Measurements from ENCODE around the gene SOCS3.
A peak's percentile ranks its signal among the peaks of the same experiment; 100 is the strongest.

The SOCS3 gene

GRCh38 chr17:78390241-78391050 is 30.6 kb upstream of the SOCS3 start:
- peak; percentile 98 for DNase-seq

DNA sequence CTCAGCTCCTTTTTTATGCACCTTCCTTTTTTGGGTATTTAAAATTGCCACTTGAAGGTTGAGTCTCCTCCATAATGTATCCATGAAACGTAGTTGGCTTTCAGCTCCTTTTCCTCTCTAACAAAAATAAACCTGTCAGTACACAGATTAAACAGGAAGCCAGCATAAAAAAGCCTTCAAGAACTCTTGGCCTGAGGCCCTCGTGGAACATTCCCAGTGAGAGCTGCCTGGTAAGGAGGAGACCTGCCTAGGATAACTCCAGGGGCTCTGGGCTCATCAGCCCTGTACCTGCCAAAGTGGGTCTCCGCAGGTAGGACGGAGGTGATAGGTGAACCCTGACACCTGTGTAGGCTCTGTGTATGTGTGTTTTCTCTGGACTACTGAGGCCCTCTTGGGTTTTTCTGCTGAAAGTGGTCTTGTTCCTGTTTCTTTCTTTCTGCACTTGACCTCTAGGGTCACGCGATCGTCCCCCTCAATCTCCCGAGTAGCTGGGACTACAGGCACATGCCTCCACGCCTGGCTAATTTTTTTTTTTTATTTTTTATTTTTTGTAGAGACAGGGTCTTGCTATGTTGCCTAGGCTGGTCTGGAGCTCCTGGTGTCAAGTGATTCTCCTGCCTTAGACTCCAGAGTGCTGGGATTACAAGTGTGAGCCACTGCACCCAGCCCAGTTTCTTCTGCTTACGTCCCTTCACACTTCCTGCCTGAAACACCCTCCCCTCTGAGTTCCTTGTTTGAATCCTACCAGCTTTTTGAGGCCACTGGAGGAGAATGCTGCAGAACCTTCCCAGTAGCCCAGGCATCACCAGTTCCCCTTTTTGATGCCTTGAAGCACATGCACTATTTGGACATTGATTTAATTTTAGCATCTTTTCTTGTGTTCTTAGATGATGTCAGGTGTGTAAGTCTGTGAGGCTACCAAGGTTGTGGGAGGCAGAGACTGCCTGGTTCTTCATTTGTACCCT is 28.4 kb upstream of the SOCS3 start:
- no peak for DNase-seq

DNA sequence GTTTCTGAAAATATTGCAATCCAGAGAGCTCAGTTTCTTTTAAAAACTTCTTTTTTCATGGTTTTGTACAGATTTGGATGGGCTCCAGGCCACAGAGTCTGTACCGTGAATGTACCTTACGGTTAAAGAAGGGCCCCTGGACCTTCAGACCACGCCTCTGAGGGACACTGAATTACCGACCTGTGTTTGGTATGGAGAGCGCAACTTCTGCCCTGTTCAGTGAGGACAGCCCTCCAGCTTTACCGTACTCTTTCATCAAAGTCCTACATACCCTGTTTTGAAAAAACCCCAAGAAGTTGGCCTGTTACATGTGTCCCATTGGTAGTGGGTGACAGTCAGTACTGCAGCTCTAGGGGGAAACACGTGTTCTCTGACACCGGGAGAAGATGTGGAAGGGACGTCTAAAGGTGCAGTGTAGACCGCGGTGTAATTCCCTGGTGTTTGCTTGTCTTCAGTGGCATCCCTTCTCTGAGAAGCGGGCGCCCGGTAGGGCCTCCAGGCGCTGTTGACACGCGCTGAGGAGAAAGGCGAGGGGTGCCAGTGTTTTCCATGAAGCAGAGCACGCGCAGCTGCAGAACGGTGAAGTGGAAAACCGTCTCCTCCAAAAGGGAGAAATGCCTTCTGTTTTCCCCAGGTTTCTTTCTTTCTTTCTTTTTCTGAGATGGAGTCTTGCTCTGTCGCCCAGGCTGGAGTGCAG is 24.8 kb upstream of the SOCS3 start:
- no peak for DNase-seq

- DNase-seq, result peak; percentile 97
These were observed 24.0 kb upstream of the SOCS3 start for GRCh38 chr17:78383725-78384471.

DNA sequence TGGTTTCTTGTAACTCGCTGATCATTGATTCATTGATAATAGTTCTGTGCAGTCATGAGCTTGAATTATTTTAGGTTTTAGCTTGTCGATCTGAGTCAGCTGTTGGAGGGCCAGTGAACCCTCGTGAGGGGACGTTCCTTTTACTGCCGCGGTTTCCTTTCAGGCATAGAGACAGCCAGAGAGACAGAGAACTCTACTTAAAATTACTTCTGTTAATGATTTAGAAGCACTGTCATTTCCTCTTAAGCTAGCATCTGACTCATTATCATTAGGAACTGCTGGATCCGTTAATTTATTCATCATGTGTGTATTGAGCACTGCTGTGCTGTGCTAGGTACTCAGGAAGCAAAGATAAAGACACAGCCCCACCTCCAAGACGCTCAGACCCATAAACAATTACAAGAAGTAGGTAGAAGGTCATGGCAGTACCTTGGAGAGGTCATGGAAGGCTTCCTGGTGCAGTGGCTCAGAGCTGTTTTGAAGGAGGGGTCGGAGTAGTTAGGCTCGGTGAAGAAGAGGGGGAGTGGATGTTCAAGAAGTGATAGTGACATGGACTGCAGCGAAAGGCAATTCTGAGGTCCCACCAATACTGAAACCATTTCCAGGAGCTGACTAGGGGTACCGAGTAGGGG is 21.8 kb upstream of the SOCS3 start:
- DNase-seq, result peak; percentile 79

DNA sequence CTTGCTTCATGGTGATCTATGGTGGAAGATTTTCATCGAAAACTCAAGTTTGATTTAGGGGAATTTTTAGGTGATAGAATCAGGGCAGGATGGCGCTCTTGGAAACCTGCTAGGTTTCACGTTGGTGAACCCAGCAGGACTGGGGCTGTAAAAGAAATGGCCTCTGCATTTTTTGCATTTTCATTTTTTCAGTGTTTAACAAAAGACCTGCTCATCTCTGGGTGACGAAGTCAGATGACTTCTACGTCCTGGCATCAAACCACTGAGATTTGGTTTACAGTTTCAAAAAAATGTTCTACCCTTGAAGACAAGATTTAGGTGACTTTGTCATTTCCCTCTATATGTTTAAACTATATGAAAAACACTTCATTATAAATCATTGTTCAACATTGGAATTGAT is 20.5 kb upstream of the SOCS3 start:
- no peak for DNase-seq

DNA sequence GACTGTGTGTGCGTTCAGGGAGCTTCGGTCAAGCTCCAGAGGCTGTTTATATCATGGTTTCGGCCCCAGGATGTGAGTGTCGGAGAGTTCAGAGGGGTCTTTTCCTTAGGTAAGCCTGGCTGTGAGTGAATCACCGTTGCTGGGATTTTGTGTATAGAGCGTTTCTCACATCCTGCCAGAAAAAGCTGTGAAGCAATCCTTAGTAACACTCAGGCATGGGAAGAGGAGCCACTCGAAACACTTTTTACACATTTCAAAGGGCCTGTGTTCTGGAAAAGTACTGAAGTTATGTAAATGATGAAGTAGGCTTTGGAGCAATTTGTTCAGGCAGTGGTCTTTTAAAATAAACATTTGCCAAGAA is 19.2 kb upstream of the SOCS3 start:
- DNase-seq, result peak; percentile 81

DNA sequence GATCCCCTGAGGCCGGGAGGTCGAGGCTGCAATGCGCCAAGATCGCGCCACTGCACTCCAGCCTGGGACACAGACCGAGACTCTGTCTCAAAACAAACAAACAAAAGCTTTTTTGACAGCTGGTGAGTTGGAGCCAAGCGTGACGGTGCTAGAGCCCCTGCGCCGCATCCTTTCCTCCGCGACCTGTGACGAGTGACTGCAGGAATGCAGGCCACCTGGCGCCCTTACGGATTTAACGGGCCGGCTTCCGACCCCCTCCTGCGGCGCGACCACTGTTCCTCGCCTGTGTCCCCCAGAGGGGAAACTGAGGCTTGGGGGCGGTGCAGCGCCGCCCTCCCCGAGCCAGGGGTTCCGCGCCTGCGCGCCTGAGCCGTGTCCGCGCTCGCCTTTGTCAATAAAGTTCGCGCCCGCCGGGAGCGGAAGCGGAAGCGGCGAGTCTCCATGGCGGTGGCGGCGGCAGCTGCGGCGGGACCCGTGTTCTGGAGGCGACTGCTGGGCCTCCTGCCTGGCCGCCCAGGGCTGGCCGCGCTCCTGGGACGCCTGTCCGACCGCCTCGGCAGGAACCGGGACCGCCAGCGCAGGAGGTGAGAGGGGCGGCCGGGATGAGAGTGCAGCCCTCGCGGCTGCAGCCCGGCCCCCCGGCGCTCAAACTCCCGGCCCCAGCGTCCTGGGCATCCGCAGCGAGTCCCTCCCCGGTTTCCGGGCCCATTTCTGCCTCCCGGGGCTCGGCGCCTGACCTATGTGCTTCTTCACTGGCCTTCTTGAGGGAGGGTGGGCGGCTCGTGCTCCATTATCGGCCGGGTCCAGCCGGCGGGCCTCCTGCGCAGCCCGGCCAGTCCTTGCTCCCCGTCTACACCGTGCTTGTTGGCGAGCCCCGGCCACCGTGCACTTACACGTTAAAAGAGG is 18.6 kb upstream of the SOCS3 start, which contains the start of gene PGS1:
Gene PGS1, plus strand, starts transcription at position 425 of the 906 bp plus-strand sequence. Its CDS starts 17 bp downstream, at position 442.
- DNase-seq, result peak; percentile 81

DNA sequence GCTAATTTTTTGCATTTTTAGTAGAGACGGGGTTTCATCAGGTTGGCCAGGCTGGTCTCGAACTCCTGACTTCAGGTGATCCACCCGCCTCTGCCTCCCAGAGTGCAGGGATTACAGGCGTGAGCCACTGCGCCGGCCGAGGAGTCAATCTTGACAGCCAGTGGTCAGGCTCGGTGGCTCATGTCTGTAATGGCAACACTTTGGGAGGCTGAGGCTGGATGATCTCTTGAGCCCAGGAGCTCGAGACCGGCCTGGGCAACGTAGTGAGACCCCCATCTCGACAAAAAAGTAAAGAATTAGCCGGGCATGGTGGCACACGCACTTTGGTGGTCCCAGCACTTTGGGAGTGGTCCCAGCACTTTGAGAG is 18.0 kb upstream of the SOCS3 start:
- DNase-seq, result no peak

DNA sequence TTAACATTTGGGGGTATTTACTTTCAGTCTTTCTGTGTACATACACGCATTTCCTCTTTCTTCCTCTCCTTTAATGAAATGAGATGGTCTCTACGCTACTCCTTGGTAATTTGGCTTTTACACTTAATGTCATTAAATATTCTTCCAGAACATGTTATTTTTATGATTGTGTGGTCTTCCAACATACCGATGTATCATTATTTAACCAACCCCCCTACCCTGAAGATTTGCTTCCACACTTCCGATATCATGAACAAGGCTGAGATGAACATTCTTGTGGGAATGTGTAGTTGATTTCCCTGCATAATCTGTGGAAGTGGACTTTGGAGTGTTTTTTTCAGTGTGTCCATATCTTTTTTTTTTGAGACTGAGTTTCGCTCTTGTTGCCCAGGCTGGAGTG is 16.3 kb upstream of the SOCS3 start:
- peak; percentile 75 for DNase-seq

GRCh38 chr17:78375401-78376151 is 15.7 kb upstream of the SOCS3 start:
- DNase-seq, result peak; percentile 96

GRCh38 chr17:78374631-78375274 is 14.9 kb upstream of the SOCS3 start:
- DNase-seq, result peak; percentile 95

DNA sequence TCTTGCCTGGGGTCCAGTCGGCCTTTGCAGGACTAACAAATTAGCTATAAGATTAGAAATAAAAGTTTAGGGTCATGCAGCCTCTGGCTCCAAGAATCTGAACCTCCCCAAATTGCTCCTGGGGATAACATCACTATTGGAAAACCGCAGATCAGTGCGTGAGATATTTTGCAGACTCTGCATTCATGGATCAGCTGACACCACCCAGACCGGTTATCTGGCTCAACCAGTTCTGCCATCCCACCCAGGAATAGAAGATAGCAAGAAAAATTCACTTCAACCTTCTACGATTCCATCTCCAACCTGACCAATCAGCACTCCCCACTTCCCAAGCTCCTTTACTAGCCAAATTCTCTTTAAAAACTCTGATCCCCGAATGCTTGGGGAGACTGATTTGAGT is 14.3 kb upstream of the SOCS3 start:
- DNase-seq, result no peak

GRCh38 chr17:78372841-78373240 is 13.0 kb upstream of the SOCS3 start:
- DNase-seq, result no peak

DNA sequence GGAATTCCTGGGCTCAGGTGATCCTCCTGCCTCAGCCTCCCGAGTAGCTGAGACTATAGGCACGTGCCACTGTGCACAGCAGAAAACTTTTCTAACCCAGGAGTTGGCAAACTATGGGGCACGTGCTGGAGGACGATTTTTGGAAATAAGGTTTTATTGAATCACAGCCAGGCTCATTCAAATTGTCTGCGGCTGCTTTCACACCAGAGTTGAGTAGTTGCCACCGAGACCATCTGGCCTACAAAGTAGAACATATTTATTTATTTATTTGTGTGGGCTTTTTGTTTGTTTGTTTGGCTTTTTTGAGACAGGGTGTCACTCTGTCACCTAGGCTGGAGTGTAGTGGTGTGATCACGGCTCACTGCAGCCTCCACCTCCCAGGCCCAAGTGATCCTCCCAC is 11.2 kb upstream of the SOCS3 start:
- no peak for DNase-seq

- no peak for DNase-seq
These were observed 10.0 kb upstream of the SOCS3 start for GRCh38 chr17:78369791-78370381.

- no peak for DNase-seq
These were observed 9.1 kb upstream of the SOCS3 start for GRCh38 chr17:78368854-78369495.

- DNase-seq, result no peak
These were observed 8.5 kb upstream of the SOCS3 start for GRCh38 chr17:78368348-78368747.

DNA sequence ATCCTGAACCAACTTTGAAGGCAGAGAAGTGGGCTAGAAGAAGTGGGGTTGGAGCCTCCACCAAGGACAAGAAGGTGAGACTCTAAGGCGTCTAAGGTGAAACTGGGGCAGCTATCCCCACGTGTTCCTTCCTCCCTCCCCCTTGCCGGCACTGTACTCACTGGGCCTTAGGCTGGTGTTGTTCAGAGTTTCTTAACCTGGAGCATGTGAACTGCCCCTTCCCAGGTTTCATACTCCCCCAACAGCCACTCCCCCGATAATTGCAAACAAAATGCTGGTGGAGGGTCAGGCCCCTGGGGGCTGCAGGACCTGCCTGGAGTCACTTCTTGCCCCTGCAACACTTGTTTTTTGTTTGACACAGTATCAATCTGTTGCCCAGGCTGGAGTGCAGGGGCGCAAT is 7.3 kb upstream of the SOCS3 start:
- DNase-seq, result no peak

Measured in fibroblast of skin of right biceps (primary cell).